H1 (cell line): ENCODE data around the gene DAZL. TPM values are rescaled to one million over a fixed set of nuclear protein-coding genes. Genes with fewer than 3 reads are reported as not detected.

Experiments
- CTCF ChIA-PET: fragments of 300-600 bp; sonication (Branson Sonifier 250); formaldehyde crosslinking; loops from one replicate; lab custom pipeline; 2021; ENCODE audit not compliant: partially characterized antibody; lab: Charles Lee
- POLR2A ChIA-PET: fragments of 300-600 bp; sonication (Branson Sonifier 250); formaldehyde crosslinking; loops from one replicate; lab custom pipeline; 2021; ENCODE audit warnings: inconsistent platforms; ENCODE audit not compliant: partially characterized antibody; lab: Charles Lee
- DNase-seq, 2 experiments: peaks; one replicate each; pipeline versions ENCODE4 v3.0.0 to v3.0.0-alpha.2; 2010 to 2022; ENCODE audit warnings: low spot score in 2 of 2, low read depth in 1 of 2, mixed read lengths in 1 of 2
- FAIRE-seq: peaks from 2 replicates; lab custom pipeline; 2011; peaks lifted over from hg19 to GRCh38; lab: Jason Lieb, UNC
- H2AFZ ChIP-seq: 2 replicates; pipeline ENCODE4 v1.8.1; 2012; ENCODE audit warnings: low read length, inconsistent platforms
- H2AK5ac ChIP-seq: 2 replicates; pipeline ENCODE4 v1.6.1; 2013; ENCODE audit warnings: low read depth, low read length
- H2BK120ac ChIP-seq: replicated peaks from 2 replicates; pipeline ENCODE3; 2013; ENCODE audit warnings: low read depth, low read length, inconsistent platforms
- H2BK12ac ChIP-seq: 2 replicates; pipeline ENCODE4 v1.6.1; 2013; ENCODE audit warnings: low read depth, low read length
- H2BK15ac ChIP-seq: 2 replicates; pipeline ENCODE4 v1.6.1; 2013; ENCODE audit warnings: low read length
- H2BK20ac ChIP-seq: 2 replicates; pipeline ENCODE4 v1.6.1; 2013; ENCODE audit warnings: low read length
- H2BK5ac ChIP-seq: 2 replicates; pipeline ENCODE4 v1.6.1; 2013; ENCODE audit warnings: low read depth, low read length
- H3K14ac ChIP-seq: 2 replicates; pipeline ENCODE4 v1.6.1; 2013; ENCODE audit warnings: inconsistent platforms; ENCODE audit not compliant: insufficient read length
- H3K18ac ChIP-seq: 2 replicates; pipeline ENCODE4 v1.6.1; 2013; ENCODE audit warnings: low read length; ENCODE audit errors: extremely low read depth
- H3K23ac ChIP-seq: 2 replicates; pipeline ENCODE4 v1.6.1; 2013; ENCODE audit warnings: inconsistent platforms; ENCODE audit not compliant: insufficient read length
- H3K23me2 ChIP-seq: 2 replicates; pipeline ENCODE4 v1.6.1; 2013; ENCODE audit warnings: low read depth, low read length
- H3K27ac ChIP-seq: 2 replicates; pipeline ENCODE4 v1.6.1; 2011; ENCODE audit warnings: low read depth, low read length, inconsistent platforms
- H3K27me3 ChIP-seq, 4 experiments: replicated peaks in 1 of 4; 1 replicate in 1 of 4; 2 replicates in 3 of 4; pipeline versions ENCODE4 v1.6.1 to v1.8.1; 2011 to 2013; ENCODE audit warnings: low read length in 3 of 4, mild to moderate bottlenecking in 3 of 4, inconsistent platforms in 2 of 4, mixed read lengths in 2 of 4, moderate library complexity in 1 of 4; ENCODE audit not compliant: control insufficient read depth in 3 of 4, insufficient read depth in 3 of 4; ENCODE audit errors: extremely low read depth in 1 of 4
- H3K36me3 ChIP-seq, 4 experiments: 2 replicates each; pipeline versions ENCODE4 v1.6.1 to v1.8.1; 2011 to 2013; ENCODE audit warnings: mild to moderate bottlenecking in 4 of 4, low read length in 3 of 4, moderate library complexity in 2 of 4, control low read depth in 1 of 4, inconsistent platforms in 1 of 4; ENCODE audit not compliant: insufficient read depth in 4 of 4, control insufficient read depth in 2 of 4
- H3K4ac ChIP-seq: replicated peaks from 2 replicates; pipeline ENCODE3; 2013; ENCODE audit warnings: low read length, low read depth, mixed read lengths, inconsistent platforms; ENCODE audit not compliant: insufficient read length
- H3K4me1 ChIP-seq, 4 experiments: replicated peaks in 1 of 4; 1 replicate in 1 of 4; 2 replicates in 3 of 4; pipeline versions ENCODE4 v1.6.1 to v1.8.1; 2011 to 2013; ENCODE audit warnings: low read length in 3 of 4, inconsistent platforms in 2 of 4, mixed read lengths in 1 of 4; ENCODE audit not compliant: insufficient read depth in 4 of 4, control insufficient read depth in 3 of 4
- H3K4me2 ChIP-seq, 2 experiments: 2 replicates each; pipeline versions ENCODE4 v1.6.1 to v1.8.1; 2011 to 2013; ENCODE audit warnings: low read depth in 2 of 2, low read length in 2 of 2, control low read depth in 1 of 2, inconsistent platforms in 1 of 2, mild to moderate bottlenecking in 1 of 2; ENCODE audit not compliant: insufficient read depth in 1 of 2
- H3K4me3 ChIP-seq, 4 experiments: fragments of 200-600, 300-600 bp in 1 of 4; sonication (generic), shearing (Covaris generic), sonication (Bioruptor Twin) in 1 of 4; 2 replicates each; pipeline versions ENCODE4 v1.5.1 to v1.8.1; 2011 to 2016; ENCODE audit warnings: low read length in 4 of 4, low read depth in 3 of 4, control low read depth in 2 of 4, inconsistent platforms in 2 of 4, mild to moderate bottlenecking in 2 of 4, mixed read lengths in 1 of 4, moderate library complexity in 1 of 4; ENCODE audit not compliant: insufficient read depth in 2 of 4; ENCODE audit errors: extremely low read depth in 1 of 4
- H3K56ac ChIP-seq: replicated peaks from 2 replicates; pipeline ENCODE3; 2013; ENCODE audit warnings: low read depth, mild to moderate bottlenecking, mixed read lengths, low read length, inconsistent platforms; ENCODE audit not compliant: insufficient read length
- H3K79me1 ChIP-seq: 2 replicates; pipeline ENCODE4 v1.6.1; 2013; ENCODE audit warnings: low read depth, low read length, control low read depth
- H3K79me2 ChIP-seq, 2 experiments: 2 replicates each; pipeline versions ENCODE4 v1.6.1 to v1.8.1; 2012 to 2013; ENCODE audit warnings: low read length in 2 of 2, mild to moderate bottlenecking in 2 of 2, inconsistent platforms in 1 of 2; ENCODE audit not compliant: insufficient read depth in 2 of 2, control insufficient read depth in 1 of 2
- H3K9ac ChIP-seq, 4 experiments: replicated peaks in 1 of 4; 1 replicate in 1 of 4; 2 replicates in 3 of 4; pipeline versions ENCODE4 v1.6.1 to v1.8.1; 2011 to 2013; ENCODE audit warnings: low read depth in 3 of 4, low read length in 3 of 4, control low read depth in 2 of 4, mild to moderate bottlenecking in 2 of 4, moderate library complexity in 2 of 4, inconsistent platforms in 1 of 4; ENCODE audit errors: extremely low read depth in 1 of 4
- H3K9me3 ChIP-seq, 2 experiments: 2 replicates each; pipeline versions ENCODE4 v1.6.1 to v1.8.1; 2012 to 2013; ENCODE audit warnings: mild to moderate bottlenecking in 2 of 2, moderate library complexity in 2 of 2, control low read depth in 1 of 2, inconsistent platforms in 1 of 2, low read depth in 1 of 2, low read length in 1 of 2, mixed read lengths in 1 of 2; ENCODE audit not compliant: insufficient read depth in 2 of 2
- H4K20me1 ChIP-seq, 2 experiments: replicated peaks in 1 of 2; 2 replicates each; pipeline versions ENCODE3 to v1.8.1; 2011 to 2013; ENCODE audit warnings: inconsistent platforms in 2 of 2, low read length in 2 of 2, mild to moderate bottlenecking in 1 of 2; ENCODE audit not compliant: insufficient read depth in 2 of 2, control insufficient read depth in 1 of 2
- H4K5ac ChIP-seq: 2 replicates; pipeline ENCODE4 v1.6.1; 2013; ENCODE audit warnings: low read length, low read depth, mixed read lengths, inconsistent platforms; ENCODE audit not compliant: insufficient read length
- H4K8ac ChIP-seq: 2 replicates; pipeline ENCODE4 v1.8.0; 2013; ENCODE audit warnings: mild to moderate bottlenecking, moderate library complexity, low read length, inconsistent platforms; ENCODE audit not compliant: insufficient read depth; ENCODE audit errors: extremely low read depth
- H4K91ac ChIP-seq: replicated peaks from 2 replicates; pipeline ENCODE3; 2013; ENCODE audit warnings: low read length, mixed read lengths, inconsistent platforms; ENCODE audit not compliant: insufficient read length
- CHD2 ChIP-seq: IDR thresholded peaks from 2 replicates; pipeline ENCODE4 v1.6.1; 2012; ENCODE audit warnings: low read length, improper control_type of control experiment
- CTBP2 ChIP-seq: IDR thresholded peaks from 2 replicates; pipeline ENCODE4 v1.7.0; 2011; ENCODE audit warnings: borderline replicate concordance, mild to moderate bottlenecking, moderate library complexity, mixed read lengths, low read length; ENCODE audit not compliant: insufficient read depth, insufficient read length
- EP300 ChIP-seq, 2 experiments: IDR thresholded peaks; 1 replicate in 1 of 2; 2 replicates in 1 of 2; pipeline ENCODE4 v1.6.1; 2011 to 2012; ENCODE audit warnings: low read depth in 2 of 2, low read length in 2 of 2, mild to moderate bottlenecking in 2 of 2, borderline replicate concordance in 1 of 2, inconsistent platforms in 1 of 2, moderate library complexity in 1 of 2
- HDAC2 ChIP-seq, 2 experiments: fragments of 300-600 bp in 1 of 2; sonication (generic) in 1 of 2; IDR thresholded peaks; 2 replicates each; pipeline ENCODE4 v1.6.1; 2011 to 2012; ENCODE audit warnings: low read depth in 2 of 2, low read length in 2 of 2, mild to moderate bottlenecking in 2 of 2, moderate library complexity in 2 of 2, borderline replicate concordance in 1 of 2, inconsistent platforms in 1 of 2
- JUN ChIP-seq: IDR thresholded peaks from 2 replicates; pipeline ENCODE4 v1.6.1; 2011; ENCODE audit warnings: low read depth, mild to moderate bottlenecking, improper control_type of control experiment, low read length
- JUND ChIP-seq: IDR thresholded peaks from 2 replicates; pipeline ENCODE4 v1.6.1; 2011; ENCODE audit warnings: mild to moderate bottlenecking, improper control_type of control experiment, low read length
- MAFK ChIP-seq: IDR thresholded peaks from 2 replicates; pipeline ENCODE4 v1.6.1; 2012; ENCODE audit warnings: low read depth, mild to moderate bottlenecking, improper control_type of control experiment, low read length
- PHF8 ChIP-seq: fragments of 200-600 bp; sonication (generic); conservative IDR thresholded peaks from 2 replicates; pipeline ENCODE4 v1.7.1; 2012; ENCODE audit warnings: low read depth, mild to moderate bottlenecking, inconsistent platforms, low read length, moderate library complexity
- SAP30 ChIP-seq: fragments of 300-600 bp; sonication (generic); IDR thresholded peaks from 2 replicates; pipeline ENCODE4 v1.7.1; 2012; ENCODE audit warnings: low read length, moderate library complexity, mild to moderate bottlenecking, inconsistent platforms; ENCODE audit not compliant: insufficient read depth, insufficient replicate concordance
- SIN3A ChIP-seq, 2 experiments: IDR thresholded peaks in 1 of 2; conservative IDR thresholded peaks in 1 of 2; 2 replicates each; pipeline ENCODE4 v1.6.1; 2011 to 2012; ENCODE audit warnings: low read length in 2 of 2, improper control_type of control experiment in 1 of 2, low read depth in 1 of 2, mild to moderate bottlenecking in 1 of 2
- SRF ChIP-seq: IDR thresholded peaks from 2 replicates; pipeline ENCODE4 v1.6.1; 2011; ENCODE audit warnings: mild to moderate bottlenecking, low read depth, low read length, moderate library complexity
- TAF7 ChIP-seq: optimal IDR thresholded peaks from 2 replicates; pipeline ENCODE3; 2011; ENCODE audit warnings: low read depth, mild to moderate bottlenecking, inconsistent platforms, low read length, moderate library complexity, borderline replicate concordance
- TEAD4 ChIP-seq: IDR thresholded peaks from 2 replicates; pipeline ENCODE4 v1.6.1; 2012; ENCODE audit warnings: low read depth, low read length, inconsistent platforms, mixed read lengths
- YY1 ChIP-seq: IDR thresholded peaks from 2 replicates; pipeline ENCODE4 v1.6.1; 2011; ENCODE audit warnings: low read depth, mild to moderate bottlenecking, low read length
- WGBS, 2 experiments: shearing (Covaris generic) in 1 of 2; methylation state at CpG; one replicate each; pipeline versions ENCODE4 v1.1.6 to v1.1.7; 2013 to 2015; ENCODE audit warnings: low lambda C conversion rate in 2 of 2, mixed read lengths in 2 of 2, inconsistent platforms in 1 of 2, low coverage in 1 of 2, missing lambda C conversion rate in 1 of 2; ENCODE audit not compliant: insufficient replicate concordance in 2 of 2, insufficient coverage in 1 of 2, insufficient read length in 1 of 2; ENCODE audit errors: extremely low coverage in 1 of 2, missing lambda C conversion rate in 1 of 2; 5-methylcytosine and 5-hydroxymethylcytosine counted together
- polyA plus RNA-seq, 7 experiments: library from polyadenylated mRNA; depleted of rRNA in 3 of 7; stranded (reverse) in 5 of 7; unstranded in 2 of 7; fragments of >200 nt in 5 of 7; fragments of 200-250 nt in 2 of 7; gene quantifications; 1 replicate in 5 of 7; 2 replicates in 1 of 7; 4 replicates in 1 of 7; pipeline versions ENCODE4 v1.2.1 to v1.2.3, GENCODE V29; 2011 to 2013; ENCODE audit warnings: missing spikeins in 2 of 7, mixed read lengths in 2 of 7
- total RNA-seq: library from RNA; stranded (reverse); fragmentation: NEBNext Ultra II Directional; extraction: Animal tissue kit (Norgen Biotek cat#: 25700); gene quantifications from 2 replicates; pipeline ENCODE4 v1.2.1, GENCODE V29; 2021

Gene DAZL
- total and polyA plus RNA-seq, 2 of the 8 experiments (the other 6 are each of a cell fraction or from before 2014, with no cell fraction given), result 3.4 to 5.9 TPM

DNA sequence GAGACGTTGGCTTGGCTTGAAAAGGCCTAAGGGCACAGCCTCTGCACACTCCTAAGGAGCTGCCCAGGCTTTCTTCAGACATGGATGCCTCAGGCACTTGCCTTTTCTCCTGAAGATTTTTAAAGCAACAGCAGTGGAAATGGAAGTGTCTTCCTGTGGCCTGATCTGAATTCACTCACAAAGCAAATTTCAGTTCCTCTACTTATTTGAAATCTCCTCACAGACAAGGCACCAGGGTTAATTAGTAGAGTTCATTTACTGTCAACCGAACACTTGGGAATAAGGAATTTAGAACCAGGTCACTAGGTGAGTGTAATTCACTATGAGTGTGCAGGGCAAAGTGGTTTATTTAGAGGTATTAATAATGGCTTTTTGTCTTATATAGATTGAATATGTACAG lies 27.2 kb upstream of the DAZL start:
- POLR2A ChIA-PET, result interaction anchor here (1.2 kb wide), 1 partner anchor 10 kb away, joined by 3 read pairs; no protein-coding TSS in a partner anchor
- FAIRE-seq (no peak), DNase-seq (no peak)
- no peak overlapping the region for H3K18ac ChIP-seq
- no peak overlapping the region for H3K14ac ChIP-seq
- no peak overlapping the region for H2BK12ac ChIP-seq
- H2AK5ac ChIP-seq, result no peak overlapping the region
- no peak overlapping the region for H3K27ac ChIP-seq
- no peaks in the 10 kb centered on the region for H3K23me2 ChIP-seq
- H2BK5ac ChIP-seq, result no peak overlapping the region
- H3K36me3 ChIP-seq, result peaks cover 0 to 15% (median 6%) of the 10 kb centered on the region in 4 experiments; a peak in 3 of 8 replicates
- H3K4me1 ChIP-seq, result no peaks in the 10 kb centered on the region; a peak in 1 of 7 replicates
- CTCF ChIA-PET, result no interaction called here
- peaks cover 0 to 3% of the 10 kb centered on the region in 2 experiments; a peak in 1 of 4 replicates for H3K9me3 ChIP-seq
- H4K91ac ChIP-seq, result no peak overlapping the region
- H3K4ac ChIP-seq, result no peak overlapping the region
- H2BK120ac ChIP-seq, result no peak overlapping the region
- no peak overlapping the region for H3K4me2 ChIP-seq
- H3K9ac ChIP-seq, result no peak overlapping the region
- H4K5ac ChIP-seq, result no peak overlapping the region
- no peak overlapping the region for H3K4me3 ChIP-seq
- no peaks in the 10 kb centered on the region for H3K79me1 ChIP-seq
- no peak overlapping the region for H3K23ac ChIP-seq
- H4K20me1 ChIP-seq, result no peaks in the 10 kb centered on the region
- no peaks in the 10 kb centered on the region for H3K27me3 ChIP-seq
- no peak overlapping the region for H2BK15ac ChIP-seq
- H2BK20ac ChIP-seq, result no peak overlapping the region
- no peak overlapping the region for H2AFZ ChIP-seq
- WGBS, 2 experiments, result 88% methylated on average over 2 of the region's 2 CpGs; no CpG with 5 or more reads in 1 of the 2 experiments
- no peak overlapping the region for H3K56ac ChIP-seq
- no peak overlapping the region for H4K8ac ChIP-seq
- no peaks in the 10 kb centered on the region for H3K79me2 ChIP-seq
- TF ChIP-seq TAF7 (no peak), PHF8 (no peak), SIN3A (conservative IDR thresholded peaks at IDR 0.05 in 1 of 2, IDR thresholded peaks at IDR 0.05 in 1 of 2; ENCODE audit: low read depth in 1 of 2, low read length in 2 of 2) (no peak), YY1 (no peak), JUN (no peak), CHD2 (no peak), JUND (no peak), HDAC2 (IDR thresholded peaks at IDR 0.05; ENCODE audit: borderline replicate concordance in 1 of 2, low read depth in 2 of 2, low read length in 2 of 2) (no peak), TEAD4 (no peak), SAP30 (no peak), MAFK (no peak), SRF (no peak), CTBP2 (no peak), EP300 (IDR thresholded peaks at IDR 0.05; ENCODE audit: borderline replicate concordance in 1 of 2, low read depth in 2 of 2, low read length in 2 of 2) (no peak)
